Fibroblast of villous mesenchyme (primary cell): ENCODE measurements around the gene COX6B2. TPM values are rescaled to one million over a fixed set of nuclear protein-coding genes. Genes with fewer than 3 reads are reported as not detected.

Experiments
- DNase-seq: peaks from one replicate; pipeline ENCODE4 v3.0.0-alpha.2; 2010; ENCODE audit warnings: low read depth
- H3K4me3 ChIP-seq: 2 replicates; pipeline ENCODE4 v1.5.1; 2011; ENCODE audit warnings: low read depth, mild to moderate bottlenecking, low read length
- total RNA-seq: library from RNA; depleted of rRNA; stranded (reverse); fragments of >200 nt; gene quantifications from 2 replicates; pipeline ENCODE4 v1.2.3, GENCODE V29; 2012
- TF ChIP-seq, protein P1 (sequence below): IDR thresholded peaks from 2 replicates; pipeline ENCODE4 v1.5.1; 2012; ENCODE audit warnings: low read depth, mild to moderate bottlenecking, low read length; ENCODE audit not compliant: insufficient read depth

Gene COX6B2
- total RNA-seq, 1 donor: under 0.01 TPM

DNA sequence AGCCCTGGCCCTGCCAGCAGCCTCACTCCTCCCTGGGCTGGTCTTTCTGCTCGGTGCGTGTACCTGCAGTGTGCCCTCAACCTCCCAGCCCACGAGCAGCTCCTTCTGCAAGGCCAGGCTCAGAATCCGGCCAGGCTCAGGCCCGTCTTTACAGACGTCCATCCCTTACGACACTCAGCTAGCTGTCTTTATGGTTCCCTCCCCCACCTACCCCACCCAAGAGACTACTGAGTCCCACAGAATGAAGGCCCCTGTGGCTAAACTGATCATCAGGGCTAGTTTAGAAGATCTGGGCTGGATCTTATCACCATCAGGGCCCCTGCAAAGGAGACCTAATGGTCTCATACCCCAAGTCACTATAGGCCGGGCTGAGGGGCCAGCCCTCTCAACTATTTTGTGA, 40.1 kb downstream of the COX6B2 start:
- TF ChIP-seq, protein P1, sequence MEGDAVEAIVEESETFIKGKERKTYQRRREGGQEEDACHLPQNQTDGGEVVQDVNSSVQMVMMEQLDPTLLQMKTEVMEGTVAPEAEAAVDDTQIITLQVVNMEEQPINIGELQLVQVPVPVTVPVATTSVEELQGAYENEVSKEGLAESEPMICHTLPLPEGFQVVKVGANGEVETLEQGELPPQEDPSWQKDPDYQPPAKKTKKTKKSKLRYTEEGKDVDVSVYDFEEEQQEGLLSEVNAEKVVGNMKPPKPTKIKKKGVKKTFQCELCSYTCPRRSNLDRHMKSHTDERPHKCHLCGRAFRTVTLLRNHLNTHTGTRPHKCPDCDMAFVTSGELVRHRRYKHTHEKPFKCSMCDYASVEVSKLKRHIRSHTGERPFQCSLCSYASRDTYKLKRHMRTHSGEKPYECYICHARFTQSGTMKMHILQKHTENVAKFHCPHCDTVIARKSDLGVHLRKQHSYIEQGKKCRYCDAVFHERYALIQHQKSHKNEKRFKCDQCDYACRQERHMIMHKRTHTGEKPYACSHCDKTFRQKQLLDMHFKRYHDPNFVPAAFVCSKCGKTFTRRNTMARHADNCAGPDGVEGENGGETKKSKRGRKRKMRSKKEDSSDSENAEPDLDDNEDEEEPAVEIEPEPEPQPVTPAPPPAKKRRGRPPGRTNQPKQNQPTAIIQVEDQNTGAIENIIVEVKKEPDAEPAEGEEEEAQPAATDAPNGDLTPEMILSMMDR: no peak
- no peak overlapping the region for H3K4me3 ChIP-seq
- no peak for DNase-seq

DNA sequence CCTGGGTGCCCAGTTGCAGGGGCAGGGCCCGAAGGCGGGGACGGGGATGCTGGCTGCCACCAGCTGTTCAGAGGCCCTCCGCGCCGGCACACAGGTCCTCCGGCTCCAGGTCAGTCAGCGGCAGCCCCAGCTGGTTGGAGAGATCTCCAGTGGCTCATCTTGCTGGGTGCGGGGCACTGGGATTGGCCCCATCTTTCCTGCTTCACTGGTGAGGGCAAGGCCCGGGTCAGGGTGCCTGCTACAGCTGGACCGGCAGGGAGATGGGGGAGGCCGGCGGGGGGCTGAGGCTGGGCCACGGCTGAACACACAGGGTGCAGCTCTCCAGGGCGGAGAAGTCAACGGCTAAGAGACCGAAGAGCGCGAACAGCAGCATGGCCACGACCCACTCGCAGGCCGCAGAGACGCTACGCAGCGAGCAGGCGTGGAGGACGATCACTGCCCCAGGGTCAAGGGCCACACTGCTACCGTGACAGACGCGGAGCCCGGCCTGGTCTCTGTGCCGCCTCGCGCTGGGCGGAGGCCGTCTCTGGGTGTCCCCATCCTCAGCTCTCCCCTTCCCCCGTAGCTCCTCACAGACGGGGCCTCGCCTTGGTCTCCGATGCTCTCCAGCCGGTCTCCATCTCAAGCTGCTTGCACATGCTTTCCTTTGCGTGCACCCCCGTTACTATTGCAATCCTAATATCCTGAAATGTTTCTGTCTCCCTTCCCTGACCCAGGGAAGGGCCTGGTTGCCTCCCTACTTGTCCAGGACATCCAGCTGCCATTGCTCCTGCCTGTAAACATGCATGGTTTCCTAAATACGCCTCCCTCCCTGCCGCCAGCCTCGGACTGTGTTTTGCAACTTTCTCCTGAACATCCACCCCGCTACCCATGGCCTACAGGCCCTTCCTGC, 41.7 kb downstream of the COX6B2 start:
- H3K4me3 ChIP-seq: no peak overlapping the region
- TF ChIP-seq, protein P1: no peak
- DNase-seq: peak; percentile 25

DNA sequence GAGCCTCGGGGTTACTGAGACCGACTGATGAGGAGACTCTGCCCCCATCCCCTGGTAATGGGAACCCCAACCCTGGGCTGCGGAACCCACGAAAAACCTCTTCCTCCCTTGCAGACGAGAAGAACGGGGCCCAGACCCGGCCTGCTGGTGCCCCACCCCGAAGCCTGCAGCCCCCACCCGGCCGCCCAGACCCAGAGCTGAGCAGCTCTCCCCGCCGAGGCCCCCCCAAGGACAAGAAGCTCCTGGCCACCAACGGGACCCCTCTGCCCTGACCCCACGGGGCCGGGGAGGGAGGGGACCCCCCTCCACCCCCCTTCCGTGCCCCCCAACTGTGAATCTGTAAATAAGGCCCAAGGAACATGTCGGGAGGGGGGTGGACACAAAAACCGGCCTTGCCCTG, 42.7 kb downstream of the COX6B2 start:
- TF ChIP-seq, protein P1: no peak
- H3K4me3 ChIP-seq: no peak overlapping the region
- no peak for DNase-seq

DNA sequence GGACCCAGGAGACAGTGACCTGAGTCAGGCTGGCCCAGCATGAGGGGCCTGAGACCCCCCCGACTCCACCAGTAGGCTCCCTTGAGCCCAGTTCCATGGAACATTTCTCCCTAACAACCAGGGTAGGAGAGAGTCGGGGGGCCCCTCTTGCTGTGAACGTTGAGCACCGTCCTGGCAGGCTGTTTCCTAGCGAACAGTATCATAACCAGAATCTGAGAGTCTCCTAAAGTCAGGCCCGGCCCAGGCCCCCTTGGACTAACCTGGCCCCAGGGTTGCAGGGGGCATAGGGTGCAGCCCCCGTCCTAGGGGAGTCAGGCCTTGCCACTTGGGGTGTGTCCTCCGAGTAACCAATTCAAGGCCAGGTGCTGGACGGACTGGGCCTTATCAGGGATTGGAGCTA, 43.1 kb downstream of the COX6B2 start:
- TF ChIP-seq, protein P1: no peak
- no peak for DNase-seq
- no peak overlapping the region for H3K4me3 ChIP-seq

DNA sequence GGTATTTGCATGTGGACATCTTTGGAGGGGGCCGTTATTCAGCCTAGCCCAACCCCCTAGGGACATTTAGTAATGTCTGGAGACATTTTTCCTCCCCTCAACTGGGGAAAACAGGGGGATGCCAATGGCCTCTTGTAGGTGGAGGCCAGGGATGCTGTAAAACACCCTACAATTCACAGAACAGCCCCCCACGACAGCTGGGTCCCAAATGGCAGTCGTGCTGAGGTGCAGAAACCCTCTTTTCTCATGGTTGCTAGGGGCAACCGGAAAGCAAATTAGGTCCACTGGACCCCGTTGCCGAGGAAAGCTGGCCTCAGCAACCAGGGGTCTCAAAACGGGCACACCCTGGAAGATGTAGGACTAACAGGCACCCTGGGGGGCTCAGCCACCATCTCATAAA, 44.0 kb downstream of the COX6B2 start:
- no peak overlapping the region for H3K4me3 ChIP-seq
- DNase-seq: no peak
- TF ChIP-seq, protein P1: no peak

DNA sequence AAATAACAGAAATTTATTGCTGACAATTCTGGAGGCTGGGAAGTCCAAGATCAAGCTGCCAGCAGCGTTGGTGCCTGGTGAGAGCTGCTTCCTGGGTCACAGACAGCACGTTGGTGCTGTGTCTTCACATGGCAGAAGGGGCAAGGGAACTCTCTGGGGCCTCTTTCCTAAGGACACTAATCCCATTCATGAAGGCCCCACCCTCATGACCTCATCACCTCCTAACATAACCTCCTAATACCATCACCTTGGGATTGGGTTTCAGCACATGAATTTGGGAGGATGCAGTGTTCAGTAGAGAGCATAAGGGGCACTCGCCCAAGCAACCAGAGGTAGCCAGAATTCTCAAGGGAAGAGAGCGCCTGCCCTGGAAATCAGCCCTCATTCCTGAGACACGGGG, 45.1 kb downstream of the COX6B2 start:
- DNase-seq: no peak
- H3K4me3 ChIP-seq: no peak overlapping the region
- TF ChIP-seq, protein P1: no peak
